RWPE1 (cell line): ENCODE measurements around the gene LAMC3.

Source experiments
- CTCF ChIA-PET: fragments of 350-600 bp; sonication (Branson Sonifier 250); formaldehyde crosslinking; extraction: SDS; loops from one replicate; lab custom pipeline; 2021; lab: Yijun Ruan, JAX
- POLR2A ChIA-PET: fragments of 400-600 bp; formaldehyde crosslinking; extraction: SDS; loops from one replicate; lab custom pipeline; 2020; ENCODE audit warnings: antibody characterized with exemption; ENCODE audit not compliant: low non-redundant PET; lab: Yijun Ruan, JAX
- DNase-seq: peaks from one replicate; pipeline ENCODE4 v3.0.0; 2012; ENCODE audit warnings: low spot score
- H3K27ac ChIP-seq: fragments of 450-650 bp; 2 replicates; pipeline ENCODE4 v1.5.1; 2017
- CTCF ChIP-seq: fragments of 450-650 bp; conservative IDR thresholded peaks from 2 replicates; pipeline ENCODE4 v1.5.1; 2017; ENCODE audit warnings: low read depth, mild to moderate bottlenecking

Gene LAMC3

GRCh38 chr9:131012023-131012334 lies 3.0 kb downstream of the LAMC3 start:
- no peak for DNase-seq
- no peak for TF ChIP-seq CTCF
- ChIA-PET CTCF (interaction anchor here (0.6 to 2.1 kb wide), 3 partner anchors 14 to 103 kb away, joined by 3 to 8 read pairs (median 6); no protein-coding TSS in a partner anchor), POLR2A (no interaction called here)
- H3K27ac ChIP-seq = no peak overlapping the region

- POLR2A ChIA-PET = no interaction called here
- H3K27ac ChIP-seq = no peak overlapping the region
- TF ChIP-seq CTCF = no peak
- CTCF ChIA-PET = interaction anchor here (0.6 to 2.1 kb wide), 3 partner anchors 14 to 104 kb away, joined by 3 to 8 read pairs (median 6); no protein-coding TSS in a partner anchor
- DNase-seq = no peak
Measured at GRCh38 chr9:131012396-131012917, 3.5 kb downstream of the LAMC3 start.

- TF ChIP-seq CTCF = no peak
- CTCF ChIA-PET = interaction anchor here (1.4 kb wide), 1 partner anchor 33 kb away, joined by 5 read pairs; no protein-coding TSS in a partner anchor
- no peak for DNase-seq
- no peak overlapping the region for H3K27ac ChIP-seq
- POLR2A ChIA-PET = no interaction called here
Measured at GRCh38 chr9:131013015-131013755, 4.2 kb downstream of the LAMC3 start.

- H3K27ac ChIP-seq = no peak overlapping the region
- ChIA-PET CTCF (interaction anchor here (1.4 kb wide), 1 partner anchor 32 kb away, joined by 5 read pairs; no protein-coding TSS in a partner anchor), POLR2A (no interaction called here)
- no peak for DNase-seq
- no peak for TF ChIP-seq CTCF
Measured at GRCh38 chr9:131013771-131014676, 5.0 kb downstream of the LAMC3 start.

- POLR2A ChIA-PET = no interaction called here
- CTCF ChIA-PET = no interaction called here
- H3K27ac ChIP-seq = no peak overlapping the region
- no peak for DNase-seq
- TF ChIP-seq CTCF = no peak
Measured at GRCh38 chr9:131015112-131015511, 6.1 kb downstream of the LAMC3 start.

- DNase-seq = no peak
- no peak overlapping the region for H3K27ac ChIP-seq
- POLR2A ChIA-PET = no interaction called here
- no peak for TF ChIP-seq CTCF
- CTCF ChIA-PET = interaction anchor here (0.7 kb wide), 1 partner anchor 27 kb away, joined by 4 read pairs; no protein-coding TSS in a partner anchor
Measured at GRCh38 chr9:131015876-131016397, 7.0 kb downstream of the LAMC3 start.
